Stimulated activated naive CD4-positive, alpha-beta T cell (primary cell): ENCODE data around the gene MFSD1.
A peak's percentile ranks its signal among the peaks of the same experiment; 100 is the strongest.

Experiments used
- DNase-seq, 6 experiments: peaks; one replicate each; lab custom pipeline; 2025; lab: John Stamatoyannopoulos, UW

MFSD1 gene

GRCh38 chr3:158801696-158802408 lies at the start of gene MFSD1:
MFSD1 (plus strand) TSS chr3:158802054; CDS start chr3:158802153, 99 bp downstream.
- peak; percentile 77 to 92 (median 80) for DNase-seq

DNA sequence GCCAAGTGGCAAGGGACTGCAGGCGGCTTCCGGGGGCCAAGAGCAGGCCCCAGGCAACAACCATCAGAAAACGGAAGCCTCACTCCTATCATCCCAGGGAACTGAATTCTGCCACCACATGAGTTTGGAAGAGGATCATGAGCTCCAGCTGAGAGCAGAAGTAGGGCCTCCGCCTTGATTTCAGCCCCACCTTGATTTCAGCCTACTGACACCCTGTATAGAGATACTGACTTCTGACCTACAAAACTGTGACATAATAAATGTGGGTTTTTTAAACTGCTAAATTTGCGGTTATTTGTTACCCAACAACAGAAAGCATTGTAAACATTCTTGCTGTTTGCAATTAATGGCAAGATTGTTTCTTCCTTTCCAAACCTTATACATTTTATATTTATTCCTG lies 48.0 kb upstream of the MFSD1 start:
- no peak for DNase-seq

GRCh38 chr3:158755421-158755820 lies 46.4 kb upstream of the MFSD1 start:
- no peak for DNase-seq

DNA sequence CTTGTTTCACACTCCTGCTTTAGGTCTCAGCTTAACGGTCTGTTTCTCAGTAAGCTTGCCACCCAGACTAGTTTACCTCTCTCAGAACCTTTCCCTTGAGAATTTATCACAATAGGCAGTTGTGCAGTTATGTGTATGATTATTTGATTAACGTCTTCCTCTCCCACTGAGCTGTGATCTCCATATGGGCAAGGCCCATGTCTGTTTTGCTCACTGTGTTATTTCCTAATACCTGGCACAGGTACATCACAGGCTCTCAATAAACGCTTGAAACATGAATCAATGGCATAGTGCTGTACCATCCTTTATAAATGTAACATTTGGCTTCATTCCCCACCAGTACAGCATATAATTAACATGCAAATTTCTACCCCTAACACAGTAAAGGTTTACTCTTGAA lies 40.5 kb upstream of the MFSD1 start:
- no peak for DNase-seq

DNA sequence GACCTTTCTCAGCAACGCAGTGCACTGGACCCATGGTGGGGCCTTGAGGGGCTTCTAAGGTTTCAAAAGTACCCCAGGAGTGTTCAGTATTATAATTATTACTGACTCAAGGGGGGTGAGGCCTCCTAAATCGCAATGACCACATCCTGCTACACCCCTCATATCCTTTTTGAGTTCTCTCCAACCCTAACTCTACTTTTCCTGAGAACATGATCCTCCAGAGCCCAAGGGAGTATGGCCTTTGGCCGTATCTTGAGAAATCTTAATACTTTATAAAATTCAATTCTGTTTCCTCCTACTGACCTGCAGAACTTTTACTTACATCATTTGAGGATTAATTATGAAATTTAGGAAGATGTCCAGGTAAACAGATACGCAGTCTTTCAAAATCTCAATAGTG lies 39.2 kb upstream of the MFSD1 start:
- no peak for DNase-seq

GRCh38 chr3:158763421-158763820 lies 38.4 kb upstream of the MFSD1 start:
- no peak for DNase-seq

- no peak for DNase-seq
Measured at GRCh38 chr3:158765518-158766205, 36.2 kb upstream of the MFSD1 start.

- DNase-seq, result no peak
Measured at GRCh38 chr3:158766364-158766763, 35.5 kb upstream of the MFSD1 start.

DNA sequence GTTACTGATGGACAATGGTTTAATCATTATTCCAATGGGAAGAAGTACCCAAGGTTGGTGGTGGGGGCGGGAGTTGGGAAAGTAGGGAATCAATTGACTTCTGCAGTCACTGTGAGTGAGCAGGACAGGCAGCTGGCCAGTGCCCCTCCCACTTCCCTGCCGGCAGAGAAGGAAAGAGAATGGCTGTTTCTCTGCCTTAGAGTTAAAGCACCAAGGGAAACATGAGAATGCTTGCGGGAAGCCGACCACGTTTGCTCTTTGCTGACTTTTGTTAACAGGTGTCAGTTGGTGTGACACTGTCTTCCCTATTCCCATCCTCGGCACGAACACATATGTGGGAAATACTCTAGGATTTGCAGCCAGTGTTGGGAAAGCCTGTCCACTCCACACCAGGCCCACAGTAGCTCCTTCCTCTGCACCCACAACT lies 33.5 kb upstream of the MFSD1 start:
- DNase-seq, result no peak

DNA sequence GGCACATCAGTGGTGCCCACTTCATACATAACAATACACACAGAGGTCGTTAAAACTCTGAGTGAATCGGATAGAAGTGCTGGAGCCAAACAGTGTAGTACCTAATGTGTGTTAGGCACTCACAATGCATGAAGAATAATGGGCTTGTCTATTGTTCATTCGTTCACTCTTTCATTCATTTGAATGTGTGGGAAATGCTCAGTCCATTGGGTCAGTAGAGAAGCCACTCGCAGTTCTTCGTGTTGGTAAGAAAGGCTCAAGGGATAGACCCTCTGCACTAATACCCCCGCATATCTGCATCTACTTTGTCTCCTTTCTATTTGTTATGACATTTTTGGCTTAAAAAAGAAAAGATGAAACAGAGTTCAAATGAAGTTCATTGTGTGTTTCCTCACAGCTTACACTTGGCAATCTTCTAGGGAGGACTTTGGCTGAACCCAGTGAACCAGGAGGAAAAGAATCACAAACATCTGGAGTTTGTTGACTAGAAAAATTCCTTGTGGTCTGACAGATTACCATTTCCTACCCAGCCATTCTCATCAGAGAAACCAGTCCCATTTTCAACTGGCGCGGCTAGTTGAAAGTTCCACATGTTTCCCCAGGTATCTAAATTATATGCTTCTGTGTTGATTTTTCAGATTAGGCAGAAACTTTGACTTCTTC lies 32.8 kb upstream of the MFSD1 start:
- no peak for DNase-seq

GRCh38 chr3:158769549-158769948 lies 32.3 kb upstream of the MFSD1 start:
- DNase-seq, result no peak

DNA sequence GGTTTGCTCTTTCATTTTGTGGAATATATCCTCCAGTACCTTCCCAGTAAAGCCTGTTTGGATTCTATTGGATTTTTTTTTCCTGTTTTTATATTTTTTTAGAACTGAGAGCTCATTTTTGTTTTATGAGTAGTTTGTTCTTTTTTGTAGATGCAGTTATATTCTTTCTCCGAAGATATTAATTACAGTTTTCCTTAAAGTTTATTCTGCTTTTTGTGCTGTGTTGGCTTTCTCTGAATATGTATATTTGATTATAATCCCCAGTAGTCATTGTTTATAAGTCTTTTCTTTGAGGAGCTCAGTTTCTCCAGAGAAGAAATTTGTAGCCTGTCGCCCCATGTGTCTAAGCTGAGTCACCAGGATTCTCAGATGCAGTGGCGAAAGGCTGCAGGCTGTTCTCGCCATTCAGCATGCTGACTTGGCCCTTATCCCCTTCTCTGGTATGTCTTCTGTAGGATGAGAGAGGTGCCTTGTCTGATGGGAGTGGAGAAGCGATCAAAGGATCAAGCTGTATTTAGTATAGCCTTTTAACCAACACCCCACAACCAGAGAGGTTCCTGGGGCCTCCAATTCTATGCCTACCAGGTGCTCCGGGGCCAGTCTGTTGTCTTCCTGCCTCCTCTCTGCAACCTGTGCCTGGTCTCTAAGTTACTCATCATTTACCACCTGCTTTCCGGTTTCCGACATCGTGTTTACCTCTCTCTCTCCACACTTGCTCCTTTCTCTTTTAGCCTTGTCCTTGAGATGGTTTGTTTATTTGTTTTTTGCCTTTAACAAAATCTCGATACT lies 31.7 kb upstream of the MFSD1 start:
- DNase-seq, result no peak

- DNase-seq, result no peak
Measured at GRCh38 chr3:158770741-158771350, 31.0 kb upstream of the MFSD1 start.

DNA sequence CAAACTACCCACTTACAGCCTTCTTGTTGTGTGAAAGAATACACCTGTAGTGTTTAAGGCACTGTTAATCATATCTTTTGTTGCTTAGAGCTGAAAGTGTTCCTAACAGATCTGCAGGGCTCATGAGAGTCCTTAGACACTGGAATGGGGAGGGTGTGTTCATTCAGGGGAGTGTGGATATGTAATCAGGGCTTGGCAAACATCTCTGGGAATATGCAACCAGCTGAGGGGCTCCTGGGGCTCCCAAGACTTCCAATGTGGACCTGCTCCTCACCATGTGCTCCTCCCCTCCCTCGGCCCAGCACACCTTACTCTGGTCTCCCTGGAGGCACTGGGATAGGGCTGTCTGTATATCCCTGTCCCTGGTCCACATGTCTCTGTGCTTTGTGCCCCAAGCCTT lies 30.3 kb upstream of the MFSD1 start:
- DNase-seq, result no peak

GRCh38 chr3:158771982-158772381 lies 29.9 kb upstream of the MFSD1 start:
- DNase-seq, result no peak

DNA sequence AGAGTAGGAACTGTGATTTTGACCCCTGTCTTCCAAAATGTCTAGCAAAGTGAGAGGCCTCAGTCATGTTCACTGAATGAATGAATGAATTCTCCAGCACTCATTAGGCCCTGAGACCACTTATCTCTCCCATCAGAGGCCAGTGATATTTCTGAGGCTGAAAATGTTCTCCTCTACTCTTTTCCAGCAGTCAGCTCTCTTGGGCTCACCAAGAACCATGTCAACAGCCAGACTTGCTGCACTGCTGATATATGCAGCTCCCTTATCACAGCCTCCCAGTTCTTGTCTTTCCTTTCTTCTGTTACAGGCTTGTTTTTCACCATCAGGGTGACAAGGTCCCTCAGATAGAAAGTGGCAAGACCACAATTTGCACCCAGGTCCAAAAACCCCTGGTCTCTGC lies 28.7 kb upstream of the MFSD1 start:
- no peak for DNase-seq

GRCh38 chr3:158773845-158774830 lies 27.7 kb upstream of the MFSD1 start:
- DNase-seq, result no peak

DNA sequence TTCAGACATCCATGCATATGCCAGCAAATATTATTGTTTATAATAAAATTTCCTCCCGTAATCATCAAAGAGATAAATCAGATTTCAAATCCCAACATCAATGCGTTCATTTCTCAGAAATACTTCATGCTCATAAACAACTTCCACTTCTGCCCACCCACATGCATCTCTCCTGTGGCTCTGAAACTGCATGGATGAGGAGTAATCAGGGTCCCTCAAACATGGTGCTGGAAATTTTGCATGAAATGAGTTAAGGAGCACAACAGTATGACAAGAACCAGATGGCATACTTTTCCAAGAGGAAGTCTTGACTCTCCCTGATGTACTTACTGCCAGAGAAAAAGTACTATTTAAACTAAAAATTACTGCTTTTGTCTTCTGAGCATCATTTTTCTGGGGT lies 26.9 kb upstream of the MFSD1 start:
- DNase-seq, result no peak

DNA sequence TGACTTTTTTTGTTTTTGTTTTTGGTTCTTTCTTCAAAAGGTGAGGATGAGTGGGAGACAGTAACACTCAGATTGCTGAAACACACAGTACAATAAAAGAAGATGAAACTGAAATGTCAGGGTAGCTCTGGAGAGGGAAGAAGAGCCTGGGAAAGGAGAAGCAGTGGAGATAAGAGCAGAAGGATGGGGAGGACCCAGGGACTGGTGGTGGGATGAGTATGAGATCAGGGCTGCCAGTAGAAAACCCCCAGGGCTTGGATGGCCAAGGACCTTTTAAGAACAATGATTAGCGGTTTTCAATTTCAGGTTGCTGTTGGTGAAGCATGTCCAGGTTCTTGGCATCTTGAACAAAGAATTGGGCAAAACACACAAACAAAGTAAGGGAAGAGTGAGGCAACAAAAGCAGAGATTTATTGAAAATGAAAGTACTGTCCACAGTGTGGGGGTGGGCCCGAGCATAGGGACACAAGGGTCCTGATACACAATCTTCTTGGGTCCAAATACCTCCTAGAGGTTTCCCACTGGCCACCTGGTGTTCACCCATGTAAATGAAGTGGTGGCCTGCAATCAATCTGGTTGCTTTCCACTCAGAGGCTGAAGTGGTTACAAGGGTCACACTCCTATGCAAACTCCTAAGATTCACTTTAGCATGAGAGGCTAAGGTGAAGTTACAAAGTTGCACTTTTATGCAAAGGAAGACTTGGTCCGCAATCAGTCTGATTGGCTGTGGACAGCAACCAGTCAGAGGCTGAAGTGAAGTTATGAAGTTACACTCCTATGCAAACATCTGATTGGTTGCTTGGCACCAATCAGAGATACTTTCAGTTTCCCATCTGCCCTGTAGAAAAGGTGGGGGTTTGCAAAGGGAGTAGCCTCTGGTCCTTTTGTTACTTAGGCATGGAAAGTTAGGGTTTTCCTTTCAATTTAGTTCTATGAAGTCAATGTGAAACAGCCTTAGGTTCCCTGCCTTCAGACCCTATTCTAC lies 26.1 kb upstream of the MFSD1 start:
- DNase-seq, result no peak
